HFFc6 (cell line): ENCODE measurements around the gene NUDT14. TPM values are rescaled to one million over a fixed set of nuclear protein-coding genes. Genes with fewer than 3 reads are reported as not detected.

Source experiments
- DNase-seq: peaks from one replicate; pipeline ENCODE4 v3.0.0-alpha.2; 2018
- H3K27ac Mint-ChIP-seq: 2 replicates; pipeline ENCODE4 v1.8.0; 2020; ENCODE audit warnings: mild to moderate bottlenecking, mixed read lengths
- H3K27me3 Mint-ChIP-seq: 2 replicates; pipeline ENCODE4 v1.8.0; 2021; ENCODE audit warnings: mild to moderate bottlenecking, moderate library complexity, mixed read lengths; ENCODE audit not compliant: insufficient read depth
- H3K36me3 Mint-ChIP-seq: 2 replicates; pipeline ENCODE4 v1.8.0; 2021; ENCODE audit warnings: low read depth, mixed read lengths
- H3K4me1 Mint-ChIP-seq: 2 replicates; pipeline ENCODE4 v1.8.0; 2020; ENCODE audit warnings: low read depth, mixed read lengths
- H3K4me3 Mint-ChIP-seq: 2 replicates; pipeline ENCODE4 v1.8.0; 2020; ENCODE audit warnings: mild to moderate bottlenecking, moderate library complexity, mixed read lengths
- H3K9me3 Mint-ChIP-seq: 2 replicates; pipeline ENCODE4 v1.8.0; 2020; ENCODE audit warnings: mild to moderate bottlenecking, mixed read lengths
- CTCF ChIP-seq: fragments of 200-600 bp; sonication (generic); IDR thresholded peaks from 2 replicates; pipeline ENCODE4 v1.5.0; 2021; ENCODE audit warnings: antibody characterized with exemption, mild to moderate bottlenecking
- total RNA-seq, 6 experiments: library from RNA; stranded (reverse); fragmentation: NEBNext Ultra II Directional; extraction: Animal tissue kit (Norgen Biotek cat#: 25700); gene quantifications; 2 replicates in 1 of 6; 3 replicates in 5 of 6; pipeline ENCODE4 v1.2.3, GENCODE V29; 2021

The NUDT14 gene
- total RNA-seq, 6 experiments from 2014 or later = 9.8 to 13.3 (median 11.0) TPM

DNA sequence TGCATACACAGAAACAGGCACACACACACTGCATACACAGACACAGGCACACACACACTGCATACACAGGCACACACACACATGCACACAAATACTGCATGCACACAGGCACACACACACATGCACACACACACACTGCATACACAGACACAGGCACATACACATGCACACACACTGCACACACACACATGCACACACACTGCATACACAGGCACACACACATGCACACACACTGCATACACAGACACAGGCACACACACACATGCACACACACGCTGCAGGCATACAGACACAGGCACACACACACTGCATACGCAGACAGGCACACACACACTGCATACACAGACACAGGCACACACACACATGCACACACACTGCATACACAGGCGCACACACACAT lies 34.5 kb upstream of the NUDT14 start:
- no peak for TF ChIP-seq CTCF
- no peaks in the 10 kb centered on the region for H3K9me3 Mint-ChIP-seq
- H3K4me1 Mint-ChIP-seq = no peaks in the 10 kb centered on the region
- no peak overlapping the region for H3K27ac Mint-ChIP-seq
- H3K27me3 Mint-ChIP-seq = peaks cover 2% of the 10 kb centered on the region; the same call in 1 of the 2 replicates
- H3K4me3 Mint-ChIP-seq = no peak overlapping the region
- no peak for DNase-seq
- peaks cover 12% of the 10 kb centered on the region for H3K36me3 Mint-ChIP-seq

DNA sequence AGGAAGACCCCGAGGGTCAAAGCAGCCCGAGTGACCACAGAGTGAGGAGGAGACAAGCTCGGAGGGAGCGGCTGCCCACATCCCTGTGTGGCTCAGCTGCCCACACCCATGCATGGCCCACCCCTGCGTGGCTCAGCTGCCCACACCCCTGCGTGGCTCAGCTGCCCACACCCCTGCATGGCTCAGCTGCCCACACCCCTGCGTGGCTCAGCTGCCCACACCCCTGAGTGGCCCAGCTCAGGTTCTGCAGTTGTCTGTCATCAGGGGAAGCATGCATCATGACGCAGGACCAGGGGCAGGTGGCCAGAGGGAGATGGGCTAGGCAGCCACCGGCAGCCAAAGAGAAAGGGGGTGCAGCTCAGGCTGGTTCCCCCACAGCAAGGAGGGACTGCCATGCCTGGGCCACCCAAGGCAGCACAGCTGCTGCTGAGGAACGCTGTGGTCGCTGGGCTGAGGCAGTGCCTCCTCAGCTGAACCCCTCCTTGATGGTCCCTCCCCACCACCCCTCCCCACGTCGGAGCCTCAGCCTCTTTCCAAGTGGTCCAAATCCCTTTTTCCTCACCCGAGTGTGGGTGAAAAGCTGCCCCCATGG lies 33.3 kb upstream of the NUDT14 start:
- Mint-ChIP-seq H3K27ac (no peak overlapping the region), H3K4me1 (no peaks in the 10 kb centered on the region), H3K9me3 (no peaks in the 10 kb centered on the region), H3K36me3 (peaks cover 11% of the 10 kb centered on the region), H3K27me3 (peaks cover 2% of the 10 kb centered on the region; the same call in 1 of the 2 replicates), H3K4me3 (no peak overlapping the region)
- no peak for DNase-seq
- TF ChIP-seq CTCF = no peak

- H3K4me1 Mint-ChIP-seq = no peaks in the 10 kb centered on the region
- H3K9me3 Mint-ChIP-seq = no peaks in the 10 kb centered on the region
- H3K36me3 Mint-ChIP-seq = peaks cover 5% of the 10 kb centered on the region
- H3K27me3 Mint-ChIP-seq = no peaks in the 10 kb centered on the region; the same call in 1 of the 2 replicates
- no peak for TF ChIP-seq CTCF
- no peak overlapping the region for H3K4me3 Mint-ChIP-seq
- no peak overlapping the region for H3K27ac Mint-ChIP-seq
- no peak for DNase-seq
Measured at GRCh38 chr14:105213361-105213760, 32.2 kb upstream of the NUDT14 start.

DNA sequence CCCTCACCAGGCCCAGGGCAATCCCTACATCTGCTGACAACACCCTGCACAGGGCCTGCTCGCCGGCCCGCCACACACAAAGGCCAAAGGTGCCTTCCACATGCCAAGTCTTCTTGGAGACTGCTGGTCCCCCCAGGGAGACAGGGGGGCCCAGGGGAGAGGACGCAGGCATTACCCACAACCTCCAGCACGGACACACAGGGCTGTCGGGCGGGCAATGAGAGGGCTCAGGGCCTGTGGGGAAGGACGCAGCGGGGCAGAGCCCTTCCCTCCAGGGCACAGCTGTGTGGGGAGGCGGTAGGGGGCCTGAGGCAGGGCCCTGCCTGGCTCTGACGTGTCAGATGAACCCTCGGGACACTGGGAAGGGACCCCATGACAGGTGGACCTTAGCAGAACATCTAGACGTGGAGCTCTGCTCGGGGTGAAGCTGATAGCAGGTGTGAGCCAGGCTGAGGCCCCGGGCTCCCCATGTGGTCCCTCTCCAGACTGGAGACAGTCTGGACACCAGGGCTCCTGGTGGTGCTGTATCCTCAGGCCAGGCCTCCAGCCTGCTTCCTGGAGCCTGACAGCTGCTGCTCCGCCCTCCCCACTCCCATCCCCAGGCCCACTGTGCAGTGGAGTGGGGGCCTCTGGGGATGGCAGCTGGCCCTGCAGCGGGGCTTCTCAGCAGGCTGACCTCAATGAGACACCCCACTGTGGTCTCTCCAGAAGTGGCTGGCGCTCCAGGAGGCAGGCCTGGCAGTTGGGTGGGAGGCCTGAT lies 31.6 kb upstream of the NUDT14 start:
- Mint-ChIP-seq H3K4me1 (no peaks in the 10 kb centered on the region), H3K4me3 (no peak overlapping the region), H3K27ac (no peak overlapping the region), H3K9me3 (no peaks in the 10 kb centered on the region), H3K27me3 (no peaks in the 10 kb centered on the region; the same call in 1 of the 2 replicates), H3K36me3 (peaks cover 5% of the 10 kb centered on the region)
- TF ChIP-seq CTCF = no peak
- no peak for DNase-seq

DNA sequence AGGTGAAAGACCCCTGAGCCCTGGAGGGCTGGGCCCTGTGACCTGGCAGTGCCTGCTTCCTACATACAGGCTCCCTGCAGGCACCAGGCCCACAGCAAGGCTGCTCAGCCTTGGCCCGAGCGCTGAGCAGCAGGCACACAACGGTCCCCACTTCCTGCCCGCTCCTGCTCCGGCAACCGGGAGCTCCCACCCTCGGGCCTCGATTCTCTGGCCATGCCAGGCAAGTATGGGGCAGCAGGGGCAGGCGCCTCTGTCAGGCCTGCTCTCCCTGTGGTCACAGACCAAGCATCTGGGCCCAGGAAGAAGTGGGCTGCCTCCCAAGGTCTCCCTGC lies 30.6 kb upstream of the NUDT14 start:
- H3K27me3 Mint-ChIP-seq = no peaks in the 10 kb centered on the region; the same call in 1 of the 2 replicates
- H3K4me1 Mint-ChIP-seq = no peaks in the 10 kb centered on the region
- DNase-seq = no peak
- no peak overlapping the region for H3K4me3 Mint-ChIP-seq
- TF ChIP-seq CTCF = no peak
- H3K27ac Mint-ChIP-seq = no peak overlapping the region
- H3K9me3 Mint-ChIP-seq = no peaks in the 10 kb centered on the region
- H3K36me3 Mint-ChIP-seq = peaks cover 5% of the 10 kb centered on the region
